Measurements from ENCODE around the gene LRCH3. TPM values are rescaled to one million over a fixed set of nuclear protein-coding genes. Genes with fewer than 3 reads are reported as not detected.

Gene LRCH3
- total RNA-seq, 1 donor from 2014 or later, result 70.2 TPM

GRCh38 chr3:197753263-197753662 is 37.8 kb upstream of the LRCH3 start:
- H3K27ac Mint-ChIP-seq (ENCODE audit: unreplicated experiment), result no peak overlapping the region
- no peaks in the 10 kb centered on the region for H3K27me3 Mint-ChIP-seq (ENCODE audit: unreplicated experiment)
- no peak for TF ChIP-seq CTCF (IDR thresholded peaks at IDR 0.05)
- DNase-seq (ENCODE audit: extremely low spot score, unreplicated experiment), result no peak
- H3K4me3 Mint-ChIP-seq (ENCODE audit: unreplicated experiment), result no peak overlapping the region
- peaks cover 3% of the 10 kb centered on the region for H3K36me3 Mint-ChIP-seq (ENCODE audit: unreplicated experiment)
- no peaks in the 10 kb centered on the region for H3K9me3 Mint-ChIP-seq (ENCODE audit: unreplicated experiment)
- H3K4me1 Mint-ChIP-seq (ENCODE audit: unreplicated experiment), result peaks cover 38% of the 10 kb centered on the region

- H3K4me3 Mint-ChIP-seq (ENCODE audit: unreplicated experiment), result no peak overlapping the region
- H3K4me1 Mint-ChIP-seq (ENCODE audit: unreplicated experiment), result peaks cover 25% of the 10 kb centered on the region
- DNase-seq (ENCODE audit: extremely low spot score, unreplicated experiment), result no peak
- no peak for TF ChIP-seq CTCF (IDR thresholded peaks at IDR 0.05)
- no peaks in the 10 kb centered on the region for H3K27me3 Mint-ChIP-seq (ENCODE audit: unreplicated experiment)
- peaks cover 3% of the 10 kb centered on the region for H3K36me3 Mint-ChIP-seq (ENCODE audit: unreplicated experiment)
- H3K27ac Mint-ChIP-seq (ENCODE audit: unreplicated experiment), result no peak overlapping the region
- no peaks in the 10 kb centered on the region for H3K9me3 Mint-ChIP-seq (ENCODE audit: unreplicated experiment)
Observed at GRCh38 chr3:197756704-197757103, 34.4 kb upstream of the LRCH3 start.

- H3K27ac Mint-ChIP-seq (ENCODE audit: unreplicated experiment), result no peak overlapping the region
- H3K27me3 Mint-ChIP-seq (ENCODE audit: unreplicated experiment), result no peaks in the 10 kb centered on the region
- no peaks in the 10 kb centered on the region for H3K9me3 Mint-ChIP-seq (ENCODE audit: unreplicated experiment)
- no peak overlapping the region for H3K4me3 Mint-ChIP-seq (ENCODE audit: unreplicated experiment)
- peaks cover 12% of the 10 kb centered on the region for H3K4me1 Mint-ChIP-seq (ENCODE audit: unreplicated experiment)
- peaks cover 3% of the 10 kb centered on the region for H3K36me3 Mint-ChIP-seq (ENCODE audit: unreplicated experiment)
- no peak for TF ChIP-seq CTCF (IDR thresholded peaks at IDR 0.05)
- DNase-seq (ENCODE audit: extremely low spot score, unreplicated experiment), result no peak
Observed at GRCh38 chr3:197758512-197758911, 32.5 kb upstream of the LRCH3 start.

- no peak for TF ChIP-seq CTCF (IDR thresholded peaks at IDR 0.05)
- Mint-ChIP-seq H3K36me3 (ENCODE audit: unreplicated experiment) (peaks cover 14% of the 10 kb centered on the region), H3K27ac (ENCODE audit: unreplicated experiment) (no peak overlapping the region), H3K9me3 (ENCODE audit: unreplicated experiment) (no peaks in the 10 kb centered on the region), H3K27me3 (ENCODE audit: unreplicated experiment) (no peaks in the 10 kb centered on the region), H3K4me1 (ENCODE audit: unreplicated experiment) (no peaks in the 10 kb centered on the region), H3K4me3 (ENCODE audit: unreplicated experiment) (no peak overlapping the region)
- no peak for DNase-seq (ENCODE audit: extremely low spot score, unreplicated experiment)
Observed at GRCh38 chr3:197761784-197762183, 29.3 kb upstream of the LRCH3 start.

GRCh38 chr3:197775317-197775716 is 15.7 kb upstream of the LRCH3 start:
- no peak for TF ChIP-seq CTCF (IDR thresholded peaks at IDR 0.05)
- no peaks in the 10 kb centered on the region for H3K9me3 Mint-ChIP-seq (ENCODE audit: unreplicated experiment)
- DNase-seq (ENCODE audit: extremely low spot score, unreplicated experiment), result no peak
- no peaks in the 10 kb centered on the region for H3K27me3 Mint-ChIP-seq (ENCODE audit: unreplicated experiment)
- peaks cover 59% of the 10 kb centered on the region for H3K36me3 Mint-ChIP-seq (ENCODE audit: unreplicated experiment)
- no peak overlapping the region for H3K27ac Mint-ChIP-seq (ENCODE audit: unreplicated experiment)
- H3K4me1 Mint-ChIP-seq (ENCODE audit: unreplicated experiment), result no peaks in the 10 kb centered on the region
- no peak overlapping the region for H3K4me3 Mint-ChIP-seq (ENCODE audit: unreplicated experiment)
